ENCODE data around the gene CROCC2.

- no peak for TF ChIP-seq POLR2AphosphoS5 (IDR thresholded peaks at IDR 0.05; ENCODE audit: low read depth, low read length)
- no peak for TF ChIP-seq TAF1 (IDR thresholded peaks at IDR 0.05; ENCODE audit: borderline replicate concordance, low read depth, low read length)
- TF ChIP-seq POLR2A (IDR thresholded peaks at IDR 0.05; ENCODE audit: low read depth, low read length): no peak
Measured at GRCh38 chr2:241001413-241002274, 95.5 kb downstream of the CROCC2 start.

All from GM12892 (cell line).